ENCODE results near the gene TRAPPC5. TPM values are rescaled to one million over a fixed set of nuclear protein-coding genes. Genes with fewer than 3 reads are reported as not detected.

Gene TRAPPC5
- total RNA-seq, 4 donors from 2014 or later = 59.9 to 114 (median 72.2) TPM

Other genes starting within 250 kb of the TRAPPC5 start
- gene PEX11G, start 191.8 kb upstream of the TRAPPC5 start, total RNA-seq = 10 to 100 TPM in 1 of 4 donors, 1 to 10 TPM in 3; 2.3 to 10.6 (median 6.5) TPM
- 10 to 100 TPM; 39.8 to 88.7 (median 46.7) TPM for gene ZNF358, start 164.7 kb upstream of the TRAPPC5 start, total RNA-seq
- 10 to 100 TPM; 28.6 to 50.8 (median 30.2) TPM for gene MCOLN1, start 158.2 kb upstream of the TRAPPC5 start, total RNA-seq
- gene PNPLA6, start 145.1 kb upstream of the TRAPPC5 start, total RNA-seq = 10 to 100 TPM; 32.4 to 75.4 (median 53.3) TPM
- gene CAMSAP3, start 85.0 kb upstream of the TRAPPC5 start, total RNA-seq = not detected
- gene XAB2, start 51.3 kb upstream of the TRAPPC5 start, total RNA-seq = 10 to 100 TPM; 16.1 to 40.5 (median 30.9) TPM
- gene PET100, start 51.0 kb upstream of the TRAPPC5 start, total RNA-seq = 10 to 100 TPM in 3 of 4 donors, 1 to 10 TPM in 1; 8.3 to 35.4 (median 21.1) TPM
- not detected for gene PCP2, start 47.1 kb upstream of the TRAPPC5 start, total RNA-seq
- 10 to 100 TPM; 20.2 to 62.7 (median 27.0) TPM for gene STXBP2, start 43.7 kb upstream of the TRAPPC5 start, total RNA-seq
- gene RETN, start 11.8 kb upstream of the TRAPPC5 start, total RNA-seq = 1 to 10 TPM in 2 of 4 donors, not detected in 2; 1.5 to 1.8 TPM
- 1 to 10 TPM in 3 of 4 donors, not detected in 1; 1.1 to 8.5 (median 1.3) TPM for gene MCEMP1, start 3.7 kb upstream of the TRAPPC5 start, total RNA-seq
- gene FCER2, start 21.3 kb downstream of the TRAPPC5 start, total RNA-seq = under 1 TPM in 3 of 4 donors, not detected in 1; 0.49 to 0.88 (median 0.68) TPM
- gene CLEC4G, start 51.3 kb downstream of the TRAPPC5 start, total RNA-seq = 1 to 10 TPM; 1.7 to 4.0 (median 3.1) TPM
- gene CD209, start 66.7 kb downstream of the TRAPPC5 start, total RNA-seq = 10 to 100 TPM; 17.5 to 24.8 (median 21.8) TPM
- gene CLEC4M, start 82.4 kb downstream of the TRAPPC5 start, total RNA-seq = not detected
- gene EVI5L, start 149.4 kb downstream of the TRAPPC5 start, total RNA-seq = 10 to 100 TPM in 2 of 4 donors, 1 to 10 TPM in 2; 6.3 to 12.1 (median 9.9) TPM
- not detected for gene PRR36, start 193.6 kb downstream of the TRAPPC5 start, total RNA-seq
- 1 to 10 TPM in 1 of 4 donors, under 1 TPM in 3; 0.19 to 1.5 (median 0.50) TPM for gene LRRC8E, start 207.7 kb downstream of the TRAPPC5 start, total RNA-seq
- gene MAP2K7, start 223.0 kb downstream of the TRAPPC5 start, total RNA-seq = 10 to 100 TPM in 3 of 4 donors, 1 to 10 TPM in 1; 9.9 to 16.2 (median 12.4) TPM
- gene TGFBR3L, start 234.0 kb downstream of the TRAPPC5 start, total RNA-seq = not detected
- 10 to 100 TPM in 1 of 4 donors, 1 to 10 TPM in 3; 6.4 to 13.0 (median 9.4) TPM for gene SNAPC2, start 239.5 kb downstream of the TRAPPC5 start, total RNA-seq
- gene CTXN1, start 245.3 kb downstream of the TRAPPC5 start, total RNA-seq = under 1 TPM in 3 of 4 donors, not detected in 1; 0.66 to 0.94 (median 0.68) TPM

Data from subcutaneous adipose tissue (tissue), 4 donors.